ENCODE results near the gene PDE4A.

Gene PDE4A

GRCh38 chr19:10499550-10500246 is 79.4 kb downstream of the PDE4A start:
- TF ChIP-seq POLR2AphosphoS5 (IDR thresholded peaks at IDR 0.05; ENCODE audit: low read depth, low read length), result no peak
- TF ChIP-seq SIN3A (IDR thresholded peaks at IDR 0.05; ENCODE audit: borderline replicate concordance, insufficient read depth, low read length), result no peak
- TF ChIP-seq REST (IDR thresholded peaks at IDR 0.05; ENCODE audit: insufficient read depth in 1 of 2, low read depth in 2 of 2, low read length in 2 of 2), result no peak
- TF ChIP-seq FOXP2 (optimal IDR thresholded peaks at IDR 0.05; ENCODE audit: borderline replicate concordance, extremely low read depth, extremely low read length, insufficient read depth), result no peak
- TF ChIP-seq TAF1 (IDR thresholded peaks at IDR 0.05; ENCODE audit: borderline replicate concordance, insufficient read depth, low read length), result no peak

GRCh38 chr19:10500247-10500592 is 79.9 kb downstream of the PDE4A start:
- TF ChIP-seq REST (IDR thresholded peaks at IDR 0.05; ENCODE audit: insufficient read depth in 1 of 2, low read depth in 2 of 2, low read length in 2 of 2) (no peak), TAF1 (IDR thresholded peaks at IDR 0.05; ENCODE audit: borderline replicate concordance, insufficient read depth, low read length) (no peak), SIN3A (IDR thresholded peaks at IDR 0.05; ENCODE audit: borderline replicate concordance, insufficient read depth, low read length) (no peak), FOXP2 (optimal IDR thresholded peaks at IDR 0.05; ENCODE audit: borderline replicate concordance, extremely low read depth, extremely low read length, insufficient read depth) (no peak), POLR2AphosphoS5 (IDR thresholded peaks at IDR 0.05; ENCODE audit: low read depth, low read length) (no peak)

GRCh38 chr19:10501971-10502523 is 81.7 kb downstream of the PDE4A start:
- TF ChIP-seq SIN3A (IDR thresholded peaks at IDR 0.05; ENCODE audit: borderline replicate concordance, insufficient read depth, low read length), result no peak
- no peak for TF ChIP-seq FOXP2 (optimal IDR thresholded peaks at IDR 0.05; ENCODE audit: borderline replicate concordance, extremely low read depth, extremely low read length, insufficient read depth)
- no peak for TF ChIP-seq TAF1 (IDR thresholded peaks at IDR 0.05; ENCODE audit: borderline replicate concordance, insufficient read depth, low read length)
- no peak for TF ChIP-seq POLR2AphosphoS5 (IDR thresholded peaks at IDR 0.05; ENCODE audit: low read depth, low read length)
- no peak for TF ChIP-seq REST (IDR thresholded peaks at IDR 0.05; ENCODE audit: insufficient read depth in 1 of 2, low read depth in 2 of 2, low read length in 2 of 2)

GRCh38 chr19:10502524-10503001 is 82.2 kb downstream of the PDE4A start:
- TF ChIP-seq REST (IDR thresholded peaks at IDR 0.05; ENCODE audit: insufficient read depth in 1 of 2, low read depth in 2 of 2, low read length in 2 of 2), result peak in 1 of 2 experiments; percentile 43; a peak in 1 of 4 replicates
- peak; percentile 87; the same call in 1 of the 2 replicates for TF ChIP-seq SIN3A (IDR thresholded peaks at IDR 0.05; ENCODE audit: borderline replicate concordance, insufficient read depth, low read length)
- TF ChIP-seq TAF1 (IDR thresholded peaks at IDR 0.05; ENCODE audit: borderline replicate concordance, insufficient read depth, low read length), result peak; percentile 83; the same call in 1 of the 2 replicates
- TF ChIP-seq POLR2AphosphoS5 (IDR thresholded peaks at IDR 0.05; ENCODE audit: low read depth, low read length), result peak; percentile 61; the same call in 1 of the 2 replicates
- peak; percentile 91 for TF ChIP-seq FOXP2 (optimal IDR thresholded peaks at IDR 0.05; ENCODE audit: borderline replicate concordance, extremely low read depth, extremely low read length, insufficient read depth)
